DLD1 (cell line): ENCODE data around the gene NOC2L.

Experiments
- in situ Hi-C: cut with HindIII; loops from 2 replicates; pipeline ENCODE4 v1.10.0; 2017; ENCODE audit warnings: low sequenced_read_pairs

Gene NOC2L

DNA sequence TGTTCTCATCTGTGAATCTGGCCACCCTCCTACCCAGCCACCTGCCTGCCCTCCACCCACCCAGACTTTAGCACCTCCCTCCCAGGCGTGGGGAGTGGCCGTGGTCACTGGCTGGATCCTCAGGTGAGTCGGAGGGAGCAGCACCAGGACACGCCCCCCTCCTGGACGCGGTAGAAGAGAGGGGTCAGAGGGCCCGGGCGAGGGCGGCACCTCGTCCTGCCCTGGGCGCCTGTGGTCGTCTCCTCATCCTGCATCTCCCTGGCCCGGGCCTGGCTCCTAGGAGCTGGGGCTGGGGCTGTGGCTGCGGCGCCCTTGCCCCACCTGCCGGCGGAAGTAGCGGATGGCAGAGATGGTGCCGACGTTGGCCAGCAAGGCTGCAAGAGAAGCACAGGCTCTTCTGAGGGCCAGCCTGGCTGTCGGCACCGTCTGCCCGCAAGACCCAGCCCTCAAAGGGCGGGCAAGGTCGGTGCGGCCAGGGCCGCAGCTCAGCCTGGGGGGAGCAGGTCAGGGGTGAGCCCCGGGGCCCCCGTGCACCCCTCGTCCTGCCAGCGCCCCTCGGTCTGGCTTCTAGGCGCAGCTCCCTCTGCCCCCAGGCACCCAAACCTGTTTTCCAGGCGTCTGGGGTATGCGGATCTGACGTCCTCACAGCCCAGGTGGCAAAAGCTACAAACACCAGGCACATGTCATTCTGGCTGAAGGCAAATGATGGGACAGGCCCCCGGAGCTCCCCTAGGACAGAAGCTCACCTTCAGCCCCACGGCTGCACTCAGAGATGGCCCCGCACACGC lies 17.0 kb upstream of the NOC2L start:
- in situ Hi-C loops, result no loop called here

DNA sequence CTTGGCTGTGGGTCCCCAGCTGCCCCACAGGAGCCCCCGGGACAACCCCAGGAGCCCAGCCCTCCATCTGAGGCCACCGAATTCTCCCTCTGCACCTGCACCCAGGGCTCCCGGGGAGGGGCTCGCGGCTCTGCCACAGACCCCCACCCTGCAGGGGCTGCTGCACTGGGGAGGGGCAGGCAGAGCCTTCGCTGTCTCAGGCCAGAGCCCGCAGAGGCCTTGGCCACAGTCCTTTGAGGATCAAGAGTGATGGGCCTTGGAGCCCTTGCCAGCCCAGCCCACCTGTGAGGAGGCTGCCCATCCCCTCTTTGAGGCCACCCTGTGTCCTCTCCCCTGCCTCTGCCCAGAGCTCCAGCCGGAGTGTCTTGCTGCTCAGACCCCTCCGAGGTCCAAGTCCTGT lies 16.3 kb upstream of the NOC2L start:
- in situ Hi-C loops, result no loop called here

DNA sequence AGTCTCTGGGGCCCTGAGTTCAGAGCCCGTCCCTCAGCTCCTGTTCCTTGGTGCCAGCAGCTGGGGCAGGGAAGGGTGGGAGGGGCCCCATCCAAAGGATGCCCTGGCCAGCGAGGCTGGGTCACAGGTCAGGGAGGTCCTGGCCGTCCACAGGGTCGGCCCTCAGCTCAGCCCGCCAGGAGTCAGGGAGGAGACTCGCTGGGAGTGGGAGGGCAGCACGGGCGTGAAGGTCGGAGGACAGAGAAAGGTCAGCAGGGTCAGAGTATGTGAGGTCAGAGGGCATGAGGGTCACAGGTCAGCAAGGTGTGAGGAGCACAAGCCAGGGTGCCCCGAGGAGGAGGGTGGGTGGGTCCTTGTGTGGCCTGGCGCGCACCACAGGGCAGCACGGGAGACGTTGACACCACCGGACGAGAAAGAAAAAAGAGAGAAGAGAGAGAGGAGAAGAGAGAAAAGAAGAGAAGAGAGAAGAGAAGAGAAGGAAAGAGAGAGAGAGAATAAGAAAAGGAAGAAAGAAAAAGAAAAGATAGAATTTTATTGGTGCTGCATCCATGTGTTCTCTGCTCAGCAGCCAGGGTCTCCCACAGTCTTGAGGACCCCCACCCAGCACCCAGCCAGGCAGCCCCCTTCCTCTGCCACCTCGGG lies 15.8 kb upstream of the NOC2L start:
- in situ Hi-C loops, result no loop called here

DNA sequence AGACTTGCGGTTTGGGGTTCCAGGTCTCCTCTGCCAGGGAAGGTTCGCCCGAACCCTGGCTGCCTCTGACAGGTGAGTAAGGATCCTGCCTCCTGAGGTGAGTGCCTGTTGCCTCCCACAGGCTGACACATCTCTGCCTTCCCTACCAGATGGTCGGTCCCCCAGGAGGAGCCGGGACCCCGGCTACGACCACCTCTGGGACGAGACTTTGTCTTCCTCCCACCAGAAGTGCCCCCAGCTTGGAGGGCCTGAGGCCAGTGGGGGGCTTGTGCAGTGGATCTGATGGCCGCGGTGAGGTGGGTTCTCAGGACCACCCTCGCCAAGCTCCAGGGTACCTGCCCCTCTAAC lies 15.2 kb upstream of the NOC2L start:
- in situ Hi-C loops, result no loop called here

GRCh38 chr1:973459-974292 lies 14.6 kb upstream of the NOC2L start:
- in situ Hi-C loops, result no loop called here

DNA sequence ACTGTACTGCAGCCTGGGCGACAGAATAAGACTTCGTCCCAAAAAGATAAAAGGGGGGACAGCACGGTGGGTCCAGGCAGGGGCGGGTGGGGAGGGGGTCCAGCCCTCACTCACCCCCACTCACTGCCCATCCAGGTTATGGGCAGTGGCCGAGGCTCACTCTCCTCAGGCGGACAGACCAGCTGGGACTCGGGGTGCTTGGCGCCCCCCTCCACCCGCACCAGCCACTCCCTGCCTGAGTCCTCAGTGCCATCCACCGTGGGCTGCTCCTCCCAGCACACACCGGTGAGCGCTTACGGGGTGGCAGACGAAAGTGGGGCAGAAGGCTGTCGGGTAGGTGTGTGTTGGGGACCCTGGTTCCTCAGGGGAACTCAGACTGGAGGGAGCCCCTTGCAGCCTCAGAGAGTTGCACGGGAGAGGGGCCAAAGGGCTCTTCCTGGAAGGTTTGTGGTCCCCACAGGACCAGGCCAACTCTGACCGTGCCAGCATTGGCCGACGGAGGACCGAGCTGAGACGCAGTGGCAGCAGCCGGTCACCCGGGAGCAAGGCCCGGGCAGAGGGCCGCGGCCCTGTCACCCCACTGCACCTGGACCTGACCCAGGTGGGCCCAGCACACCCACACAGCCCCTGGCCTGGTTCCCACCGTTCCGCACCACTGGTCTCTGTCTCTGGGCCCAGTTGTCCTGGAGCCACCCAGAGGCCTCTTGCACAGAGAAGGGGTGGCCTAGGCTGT lies 13.8 kb upstream of the NOC2L start:
- in situ Hi-C loops, result no loop called here

- in situ Hi-C loops, result no loop called here
Measured at GRCh38 chr1:971751-972506, 12.9 kb upstream of the NOC2L start.

- in situ Hi-C loops, result no loop called here
Measured at GRCh38 chr1:970973-971730, 12.1 kb upstream of the NOC2L start.

GRCh38 chr1:970242-970972 lies 11.4 kb upstream of the NOC2L start:
- in situ Hi-C loops, result no loop called here

- in situ Hi-C loops, result no loop called here
Measured at GRCh38 chr1:969260-969855, 10.3 kb upstream of the NOC2L start.

DNA sequence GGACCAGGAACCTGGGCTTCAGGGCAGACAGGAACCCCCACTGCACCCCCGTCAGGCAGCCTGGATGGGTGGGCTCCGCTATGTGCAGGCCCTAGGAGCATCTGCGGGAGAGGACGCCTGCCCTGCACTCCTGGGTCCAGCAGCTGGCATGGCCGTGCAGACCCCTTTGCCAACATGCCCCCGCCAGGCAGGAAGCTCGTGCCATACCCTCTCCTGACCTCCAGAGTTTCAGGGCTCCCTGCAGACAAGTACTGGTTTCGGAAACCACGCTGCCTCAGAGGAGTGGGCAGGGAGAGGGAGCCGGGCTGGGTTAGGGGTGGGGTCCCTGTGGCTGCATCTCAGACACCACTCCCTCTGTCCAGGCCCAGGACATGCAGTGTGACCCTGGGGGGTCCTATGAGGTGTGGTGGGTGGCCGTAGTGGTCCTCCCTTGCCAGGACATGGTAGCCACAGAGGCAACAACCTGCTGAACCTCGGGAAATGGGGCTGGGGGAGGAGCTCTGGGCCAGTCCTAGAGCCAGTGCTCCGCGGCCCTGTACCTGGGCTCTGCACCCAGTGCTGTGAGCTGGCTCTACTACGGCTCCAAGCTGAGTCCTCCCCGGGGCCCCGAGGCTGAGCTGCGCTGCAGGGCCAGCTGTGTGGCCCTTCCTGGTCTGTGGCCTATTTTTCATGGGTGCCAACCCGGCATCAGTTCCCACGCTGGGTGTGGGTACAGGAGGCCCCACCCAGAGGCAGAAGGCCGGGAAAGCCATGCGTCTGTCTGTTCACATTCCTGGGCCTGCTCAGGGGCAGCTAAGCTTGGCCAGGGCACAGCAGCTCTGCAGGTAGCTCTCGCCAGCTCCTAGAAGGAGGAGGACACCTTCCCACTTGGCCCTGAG lies 8.6 kb upstream of the NOC2L start:
- in situ Hi-C loops, result no loop called here

GRCh38 chr1:966704-967300 lies 7.7 kb upstream of the NOC2L start:
- in situ Hi-C loops, result no loop called here

DNA sequence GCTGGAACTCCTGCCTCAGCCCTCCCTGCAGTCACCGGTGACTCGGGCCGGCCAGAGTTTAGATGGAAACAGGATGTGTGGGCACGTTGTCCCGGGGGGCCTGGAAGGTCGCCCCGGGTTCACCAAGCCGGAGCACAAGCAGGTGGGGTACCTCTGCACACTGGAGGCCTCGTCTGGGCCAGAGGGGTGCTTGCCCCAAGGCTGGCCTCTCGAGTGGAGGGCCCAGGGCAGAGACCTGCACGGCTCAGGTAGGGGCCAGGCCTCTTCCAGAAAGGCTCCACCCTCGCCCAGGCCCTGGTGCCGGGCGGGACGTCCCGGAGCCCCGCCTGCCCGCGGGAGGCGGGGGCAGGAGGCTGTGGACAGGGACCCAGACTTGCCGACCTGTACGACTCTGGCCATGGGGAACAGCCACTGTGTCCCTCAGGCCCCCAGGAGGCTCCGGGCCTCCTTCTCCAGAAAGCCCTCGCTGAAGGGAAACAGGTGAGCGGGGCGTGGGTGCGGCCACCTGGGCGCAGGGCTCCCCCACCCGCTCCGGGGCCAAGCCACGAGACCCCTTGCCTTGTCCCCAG lies 7.2 kb upstream of the NOC2L start, which contains the start of gene PLEKHN1:
Gene PLEKHN1 (plus strand): TSS at position 348 of the 569 bp plus-strand sequence. CDS start 50 bp downstream, at position 398.
- in situ Hi-C loops, result no loop called here

DNA sequence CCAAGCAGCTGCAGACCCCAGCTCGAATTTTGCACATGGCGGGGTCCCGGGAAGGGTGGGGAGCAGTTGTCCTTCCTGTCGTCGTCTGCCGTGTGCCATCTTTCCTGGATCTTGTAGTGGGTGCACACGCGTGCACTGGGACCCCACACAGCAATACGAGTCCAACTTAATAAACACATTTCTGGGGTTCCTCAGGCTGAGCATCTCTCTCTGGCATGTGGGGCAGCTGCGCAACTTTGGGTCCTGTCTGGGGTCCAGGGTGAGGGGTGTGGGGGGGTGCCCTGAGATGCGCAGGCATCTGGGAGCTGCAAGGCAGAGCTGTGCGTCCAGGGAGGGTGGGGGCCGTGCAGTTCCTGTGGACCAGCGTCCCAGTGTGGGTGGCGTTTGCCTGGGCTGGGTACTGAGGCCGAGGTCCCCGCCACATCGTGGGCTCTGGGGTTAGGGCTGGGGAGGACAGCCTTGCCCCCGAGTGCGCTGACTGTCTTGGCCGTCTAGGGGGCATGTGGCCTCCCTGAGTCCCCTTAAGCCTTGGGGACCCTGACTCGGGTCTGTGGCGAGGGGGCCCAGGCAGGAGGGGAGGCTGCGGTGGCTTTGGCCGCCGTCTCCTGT lies 6.6 kb upstream of the NOC2L start:
- in situ Hi-C loops, result no loop called here

- in situ Hi-C loops, result no loop called here
Measured at GRCh38 chr1:964691-965525, 5.9 kb upstream of the NOC2L start.
